K562 (cell line): ENCODE results near the gene EIF1B. TPM values are rescaled to one million over a fixed set of nuclear protein-coding genes. Genes with fewer than 3 reads are reported as not detected.

Source experiments
- ATAC-seq: fragments of 200-7000 bp; cut with Tn5 transposase; 3 replicates; pipeline ENCODE4 v1.9.1; 2020; ENCODE audit warnings: moderate library complexity
- BruUV-seq: library from RNA; stranded (reverse); fragments of 400-500 nt; replicated peaks from 2 replicates; lab custom pipeline; 2021; lab: Mats Ljungman, UMichigan
- CTCF ChIA-PET: fragments of 300-600 bp; formaldehyde crosslinking; extraction: SDS; loops from one replicate; lab custom pipeline; 2021; ENCODE audit warnings: low intra/inter-chr PET ratio; lab: Yijun Ruan, JAX
- POLR2A ChIA-PET: fragments of 300-600, 350-650 bp; sonication (Branson Sonifier 250); formaldehyde crosslinking; extraction: SDS; loops from one replicate; lab custom pipeline; 2021; ENCODE audit warnings: antibody characterized with exemption, inconsistent platforms; lab: Yijun Ruan, JAX
- DNase-seq, 4 experiments: peaks; one replicate each; pipeline versions ENCODE4 v3.0.0 to v3.0.0-alpha.2; 2011 to 2018; ENCODE audit warnings: low spot score in 3 of 4, mixed read lengths in 3 of 4; ENCODE audit errors: extremely low read depth in 1 of 4
- FAIRE-seq: peaks from 2 replicates; lab custom pipeline; 2011; peaks lifted over from hg19 to GRCh38; lab: Jason Lieb, UNC
- H2AFZ ChIP-seq: 2 replicates; pipeline ENCODE4 v1.6.0; 2011; ENCODE audit warnings: low read depth, low read length, control low read depth, inconsistent platforms
- H3K27ac ChIP-seq: fragments of 200-600 bp; 3 replicates; pipeline ENCODE4 v1.8.0; 2011; ENCODE audit warnings: low read depth, mild to moderate bottlenecking, control low read depth, inconsistent platforms, low read length, moderate library complexity, mixed read lengths; ENCODE audit errors: extremely low read depth
- H3K27me3 ChIP-seq, 2 experiments: fragments of 300-600 bp in 1 of 2; 2 replicates in 1 of 2; 3 replicates in 1 of 2; pipeline versions ENCODE4 v1.6.0 to v1.8.0; 2011; ENCODE audit warnings: inconsistent platforms in 2 of 2, low read length in 2 of 2, mild to moderate bottlenecking in 1 of 2, mixed read lengths in 1 of 2, moderate library complexity in 1 of 2; ENCODE audit not compliant: control insufficient read depth in 2 of 2, insufficient read depth in 2 of 2
- H3K36me3 ChIP-seq: fragments of 300-600 bp; 3 replicates; pipeline ENCODE4 v1.8.0; 2011; ENCODE audit warnings: mild to moderate bottlenecking, low read length, inconsistent platforms; ENCODE audit not compliant: control insufficient read depth, insufficient read depth
- H3K4me1 ChIP-seq, 2 experiments: fragments of 200-600 bp in 1 of 2; replicated peaks in 1 of 2; 2 replicates in 1 of 2; 3 replicates in 1 of 2; pipeline versions ENCODE4 v1.5.1 to v1.8.0; 2011; ENCODE audit warnings: inconsistent platforms in 2 of 2, low read length in 2 of 2, mild to moderate bottlenecking in 1 of 2, mixed read lengths in 1 of 2, moderate library complexity in 1 of 2; ENCODE audit not compliant: control insufficient read depth in 2 of 2, insufficient read depth in 2 of 2
- H3K4me2 ChIP-seq: 2 replicates; pipeline ENCODE4 v1.6.1; 2011; ENCODE audit warnings: low read length, control low read depth, inconsistent platforms, mixed read lengths; ENCODE audit not compliant: insufficient read depth
- H3K4me3 ChIP-seq: fragments of 200-600 bp; sonication (generic), shearing (Covaris generic); 2 replicates; pipeline ENCODE4 v1.5.1; 2016; ENCODE audit warnings: control low read depth, inconsistent platforms
- H3K79me2 ChIP-seq: fragments of 200-600 bp; 3 replicates; pipeline ENCODE4 v1.8.0; 2011; ENCODE audit warnings: low read length, inconsistent platforms; ENCODE audit not compliant: control insufficient read depth, insufficient read depth
- H3K9ac ChIP-seq, 2 experiments: 2 replicates each; pipeline versions ENCODE4 v1.6.0 to v1.6.1; 2011; ENCODE audit warnings: low read depth in 2 of 2, low read length in 2 of 2, control low read depth in 1 of 2, inconsistent platforms in 1 of 2, mild to moderate bottlenecking in 1 of 2, mixed read lengths in 1 of 2; ENCODE audit not compliant: insufficient read depth in 1 of 2
- H3K9me1 ChIP-seq: one replicate; pipeline ENCODE4 v1.6.0; 2011; ENCODE audit warnings: inconsistent platforms, mild to moderate bottlenecking, low read length, moderate library complexity; ENCODE audit not compliant: control insufficient read depth, insufficient read depth
- H3K9me3 ChIP-seq: replicated peaks from 2 replicates; pipeline ENCODE4 v1.5.1; 2011; ENCODE audit warnings: low read depth, low read length, inconsistent platforms; ENCODE audit not compliant: control insufficient read depth, insufficient read depth
- H4K20me1 ChIP-seq: replicated peaks from 2 replicates; pipeline ENCODE4 v1.6.1; 2011; ENCODE audit warnings: low read length, inconsistent platforms, mixed read lengths; ENCODE audit not compliant: control insufficient read depth, insufficient read depth
- ADNP ChIP-seq: fragments of 200-800 bp; sonication (Bioruptor generic); IDR thresholded peaks from 2 replicates; pipeline ENCODE4 v1.6.1; 2016; ENCODE audit warnings: missing genetic modification characterization, missing compliant biosample characterization
- ATF1 ChIP-seq, 2 experiments: fragments of 450-650 bp in 1 of 2; IDR thresholded peaks; 2 replicates each; pipeline ENCODE4 v1.6.1; 2016; ENCODE audit warnings: missing compliant biosample characterization in 1 of 2, missing genetic modification characterization in 1 of 2
- CREM ChIP-seq: IDR thresholded peaks from 2 replicates; pipeline ENCODE4 v1.6.1; 2014; ENCODE audit warnings: antibody characterized with exemption, low read depth
- HOXB6 ChIP-seq: fragments of 250-450 bp; sonication (Bioruptor Pico); IDR thresholded peaks from 2 replicates; pipeline ENCODE4 v1.5.1; 2022; ENCODE audit warnings: mild to moderate bottlenecking, borderline replicate concordance
- KLF1 ChIP-seq: fragments of 450-650 bp; IDR thresholded peaks from 2 replicates; pipeline ENCODE4 v1.6.1; 2016; ENCODE audit warnings: missing genetic modification characterization, missing compliant biosample characterization
- TFE3 ChIP-seq: fragments of 450-650 bp; formaldehyde crosslinking; IDR thresholded peaks from 2 replicates; pipeline ENCODE4 v1.4.0; 2020; ENCODE audit warnings: mild to moderate bottlenecking, mixed read lengths
- ZBTB12 ChIP-seq: fragments of 250-450 bp; sonication (Bioruptor Pico); IDR thresholded peaks from 2 replicates; pipeline ENCODE4 v1.4.0; 2020
- WGBS: fragments of 100-300 bp; shearing (Covaris generic); methylation state at CpG from one replicate; pipeline ENCODE4 v1.1.6; 2016; ENCODE audit warnings: low coverage, mixed read lengths; ENCODE audit not compliant: insufficient coverage; ENCODE audit errors: missing lambda C conversion rate; 5-methylcytosine and 5-hydroxymethylcytosine counted together
- in situ Hi-C: fragments of 300-500 bp; cut with MboI; formaldehyde crosslinking; loops from 4 replicates; pipeline ENCODE4 v1.15.0; 2018; ENCODE audit warnings: inconsistent platforms, mixed read lengths
- intact Hi-C: fragments of 100-400 bp; cut with micrococcal nuclease; formaldehyde crosslinking; loops from 2 replicates; pipeline ENCODE4 v1.14.2; 2022
- polyA plus RNA-seq, 8 experiments: library from polyadenylated mRNA; depleted of rRNA in 4 of 8; stranded (reverse) in 5 of 8; unstranded in 3 of 8; fragments of >200 nt; fragmentation: Nextera tagmentation in 2 of 8; fragmentation: Illumina TruSeq in 1 of 8; extraction: Ambion mirVana in 2 of 8; extraction: Trizol in 1 of 8; gene quantifications; 2 replicates each; pipeline versions ENCODE4 v1.2.1 to v1.2.3, GENCODE V29; 2011 to 2014; ENCODE audit warnings: inconsistent platforms in 1 of 8, missing spikeins in 1 of 8
- total RNA-seq, 7 experiments: library from RNA; depleted of rRNA in 6 of 7; stranded (reverse); fragments of >200 nt in 6 of 7; fragmentation: Illumina TruSeq in 2 of 7; extraction: Trizol in 2 of 7; gene quantifications; 2 replicates each; pipeline versions ENCODE4 v1.2.1 to v1.2.3, GENCODE V29; 2011 to 2021; ENCODE audit warnings: low replicate concordance in 1 of 7

The EIF1B gene
- total and polyA plus RNA-seq, 9 of the 15 experiments (the other 6 are each of a cell fraction or from before 2014, with no cell fraction given) = 18.1 to 184 (median 78.9) TPM

- in situ Hi-C loops = no loop called here
- FAIRE-seq = no peak
- BruUV-seq = no TSS peak
Measured at GRCh38 chr3:40278791-40279190, 30.7 kb upstream of the EIF1B start.

More at GRCh38 chr3:40278791-40279190, 30.7 kb upstream of the EIF1B start:
- ATAC-seq (peak; percentile 29; the same call in 2 of the 3 replicates), DNase-seq (no peak)
- H3K36me3 ChIP-seq = no peaks in the 10 kb centered on the region
- no peak overlapping the region for H3K4me3 ChIP-seq
- H3K9me3 ChIP-seq = no peaks in the 10 kb centered on the region
- H2AFZ ChIP-seq = no peak overlapping the region
- H3K4me1 ChIP-seq = no peaks in the 10 kb centered on the region
- 0% methylated on average over 1 of the region's 1 CpG for WGBS
- H3K27me3 ChIP-seq = no peaks in the 10 kb centered on the region
- H3K27ac ChIP-seq = no peak overlapping the region
- H3K4me2 ChIP-seq = no peak overlapping the region
- H3K9me1 ChIP-seq = no peaks in the 10 kb centered on the region
- no peak overlapping the region for H3K9ac ChIP-seq
- no peaks in the 10 kb centered on the region for H4K20me1 ChIP-seq
- no peaks in the 10 kb centered on the region for H3K79me2 ChIP-seq
- POLR2A ChIA-PET = no interaction called here
- CTCF ChIA-PET = no interaction called here
- TF ChIP-seq ATF1 (CRISPR knock-in tag; IDR thresholded peaks at IDR 0.05) (no peak), ATF1 (tag; IDR thresholded peaks at IDR 0.05) (0 out of 2 replicates have a peak, but pooled peaks have one; percentile 22), TFE3 (CRISPR knock-in tag) (peak; percentile 73), CREM (0 out of 2 replicates have a peak, but pooled peaks have one; percentile 36), ADNP (tag) (no peak), ZBTB12 (CRISPR knock-in tag) (0 out of 2 replicates have a peak, but pooled peaks have one; percentile 32), KLF1 (tag) (no peak), HOXB6 (no peak)
- intact Hi-C loops = no loop called here
